ENCODE results near the gene RBM19.

Gene RBM19

DNA sequence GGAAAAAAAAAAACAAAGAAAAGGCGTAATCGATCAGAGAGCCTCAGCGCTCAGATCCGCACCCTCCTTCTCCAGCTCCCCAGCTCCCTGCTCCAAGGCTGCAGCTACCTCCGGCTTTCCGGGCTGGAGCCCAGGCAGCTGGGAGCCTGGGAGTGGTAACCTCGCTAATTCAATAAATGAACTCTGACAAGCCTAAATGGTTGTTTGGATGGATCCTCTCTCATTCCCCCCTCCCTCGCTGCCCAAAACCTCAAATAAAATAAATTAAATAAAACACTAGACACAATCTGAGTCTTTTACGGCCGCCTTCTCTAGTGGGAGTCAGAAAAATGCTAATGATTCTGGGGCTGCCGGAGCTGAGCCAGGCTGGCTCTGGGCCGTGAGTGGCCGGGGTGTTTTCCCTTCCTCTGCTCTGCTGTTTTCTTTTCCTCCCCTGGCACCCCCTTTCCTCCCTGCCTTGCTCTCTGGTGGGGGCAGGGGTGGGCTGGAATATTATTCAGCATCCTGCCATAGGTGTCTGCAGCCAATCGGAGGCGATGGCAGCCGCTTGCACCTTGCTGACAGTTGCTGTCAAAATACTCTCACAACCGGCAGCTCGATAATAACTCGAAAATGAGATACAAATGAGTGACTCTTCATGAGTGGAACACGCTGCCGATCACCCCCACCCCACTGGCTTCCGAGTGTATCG, 76.1 kb downstream of the RBM19 start:
- peak overlapping the region; percentile 46 for H3K4me3 ChIP-seq (ENCODE audit: low read length)
- TF ChIP-seq, protein P1, sequence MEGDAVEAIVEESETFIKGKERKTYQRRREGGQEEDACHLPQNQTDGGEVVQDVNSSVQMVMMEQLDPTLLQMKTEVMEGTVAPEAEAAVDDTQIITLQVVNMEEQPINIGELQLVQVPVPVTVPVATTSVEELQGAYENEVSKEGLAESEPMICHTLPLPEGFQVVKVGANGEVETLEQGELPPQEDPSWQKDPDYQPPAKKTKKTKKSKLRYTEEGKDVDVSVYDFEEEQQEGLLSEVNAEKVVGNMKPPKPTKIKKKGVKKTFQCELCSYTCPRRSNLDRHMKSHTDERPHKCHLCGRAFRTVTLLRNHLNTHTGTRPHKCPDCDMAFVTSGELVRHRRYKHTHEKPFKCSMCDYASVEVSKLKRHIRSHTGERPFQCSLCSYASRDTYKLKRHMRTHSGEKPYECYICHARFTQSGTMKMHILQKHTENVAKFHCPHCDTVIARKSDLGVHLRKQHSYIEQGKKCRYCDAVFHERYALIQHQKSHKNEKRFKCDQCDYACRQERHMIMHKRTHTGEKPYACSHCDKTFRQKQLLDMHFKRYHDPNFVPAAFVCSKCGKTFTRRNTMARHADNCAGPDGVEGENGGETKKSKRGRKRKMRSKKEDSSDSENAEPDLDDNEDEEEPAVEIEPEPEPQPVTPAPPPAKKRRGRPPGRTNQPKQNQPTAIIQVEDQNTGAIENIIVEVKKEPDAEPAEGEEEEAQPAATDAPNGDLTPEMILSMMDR (conservative IDR thresholded peaks at IDR 0.05; ENCODE audit: low read length), result no peak
- peak; percentile 15 for DNase-seq (ENCODE audit: low read depth)

- DNase-seq (ENCODE audit: low read depth), result peak; percentile 79
- peak overlapping the region; percentile 46 for H3K4me3 ChIP-seq (ENCODE audit: low read length)
- TF ChIP-seq, protein P1 (conservative IDR thresholded peaks at IDR 0.05; ENCODE audit: low read length), result peak; percentile 41
These were observed 77.0 kb downstream of the RBM19 start for GRCh38 chr12:113889076-113889475.

DNA sequence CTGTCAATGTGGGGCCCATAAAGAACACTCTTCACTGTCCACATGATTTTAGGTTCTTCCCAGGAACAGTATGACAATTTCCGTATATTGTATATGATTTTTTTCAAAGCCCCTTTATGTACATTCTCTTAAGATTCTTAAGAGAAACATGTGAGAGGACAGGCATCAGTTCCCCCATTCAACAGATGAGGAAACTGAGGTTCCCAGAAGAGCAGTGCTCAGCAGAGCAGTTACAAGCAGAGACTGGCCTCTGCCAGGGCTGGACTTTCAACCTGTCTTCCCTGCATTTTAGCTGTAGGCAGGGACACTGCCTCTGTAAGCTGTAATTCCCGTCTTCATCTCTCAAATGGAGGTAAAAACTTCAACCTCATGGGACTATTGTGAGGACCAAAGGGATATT, 77.7 kb downstream of the RBM19 start:
- TF ChIP-seq, protein P1 (conservative IDR thresholded peaks at IDR 0.05; ENCODE audit: low read length), result no peak
- no peak for DNase-seq (ENCODE audit: low read depth)
- H3K4me3 ChIP-seq (ENCODE audit: low read length), result no peak overlapping the region

DNA sequence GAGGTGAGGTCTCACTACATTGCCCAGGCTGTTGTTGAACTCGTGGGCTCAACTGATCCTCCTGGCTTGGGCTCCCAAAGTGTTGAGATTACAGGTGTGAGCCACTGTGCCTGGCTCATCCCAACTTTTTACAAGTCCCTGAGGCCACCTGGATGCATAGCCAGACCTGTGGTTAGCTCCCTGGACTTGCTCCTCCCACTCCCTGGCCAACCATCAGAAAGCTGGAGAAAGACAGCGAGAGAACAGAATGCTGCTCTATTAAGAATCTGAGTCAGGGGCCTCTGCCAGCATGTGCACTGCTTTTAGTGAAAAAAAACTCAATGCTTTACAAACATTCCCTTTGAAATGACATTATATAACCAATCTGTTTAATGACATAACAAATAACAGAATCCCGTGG, 78.2 kb downstream of the RBM19 start:
- TF ChIP-seq, protein P1 (conservative IDR thresholded peaks at IDR 0.05; ENCODE audit: low read length), result no peak
- no peak for DNase-seq (ENCODE audit: low read depth)

GRCh38 chr12:113886721-113887120, 79.4 kb downstream of the RBM19 start:
- no peak for DNase-seq (ENCODE audit: low read depth)
- TF ChIP-seq, protein P1 (conservative IDR thresholded peaks at IDR 0.05; ENCODE audit: low read length), result no peak
- no peak overlapping the region for H3K4me3 ChIP-seq (ENCODE audit: low read length)

More for the DNA sequence above, 78.2 kb downstream of the RBM19 start:
- no peak overlapping the region for H3K4me3 ChIP-seq (ENCODE audit: low read length)

DNA sequence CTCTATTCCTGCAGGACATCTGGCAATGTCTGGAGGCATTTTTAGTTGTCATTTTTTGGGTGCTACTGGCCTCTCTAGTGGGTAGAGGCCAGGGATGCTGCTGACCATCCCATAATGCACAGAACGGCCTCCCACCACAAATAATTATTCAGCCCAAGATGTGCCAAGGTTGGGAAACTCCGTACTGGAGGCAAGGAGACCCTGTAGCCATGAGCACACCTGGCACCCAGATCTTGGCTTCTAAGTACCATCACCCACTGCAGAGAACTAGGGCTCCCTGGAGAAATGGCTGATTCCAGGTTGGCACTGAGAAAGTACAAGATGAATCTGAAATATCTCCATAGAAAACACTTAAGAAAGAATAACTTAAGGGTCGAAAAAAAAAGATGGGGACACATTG, 81.7 kb downstream of the RBM19 start:
- H3K4me3 ChIP-seq (ENCODE audit: low read length), result no peak overlapping the region
- DNase-seq (ENCODE audit: low read depth), result no peak
- TF ChIP-seq, protein P1 (conservative IDR thresholded peaks at IDR 0.05; ENCODE audit: low read length), result no peak

- TF ChIP-seq, protein P1 (conservative IDR thresholded peaks at IDR 0.05; ENCODE audit: low read length), result no peak
- DNase-seq (ENCODE audit: low read depth), result no peak
- no peak overlapping the region for H3K4me3 ChIP-seq (ENCODE audit: low read length)
These were observed 83.4 kb downstream of the RBM19 start for GRCh38 chr12:113882690-113883089.

All from AG10803 (cell line).